LNCaP clone FGC (cell line): ENCODE data around the gene ROCK2.

Experiments used
- DNase-seq: peaks from one replicate; pipeline ENCODE4 v3.0.0-alpha.2; 2011; ENCODE audit warnings: low read depth
- H3K4me3 ChIP-seq: 2 replicates; pipeline ENCODE4 v1.5.1; 2011; ENCODE audit warnings: mild to moderate bottlenecking, low read depth, low read length, control low read depth
- CTCF ChIP-seq: IDR thresholded peaks from 2 replicates; pipeline ENCODE4 v1.5.1; 2012; ENCODE audit warnings: mild to moderate bottlenecking; ENCODE audit not compliant: control insufficient read depth, insufficient read depth; ENCODE audit errors: extremely low read depth

The ROCK2 gene

GRCh38 chr2:11305338-11305737 is 39.1 kb downstream of the ROCK2 start:
- no peak for DNase-seq
- no peak for TF ChIP-seq CTCF
- no peak overlapping the region for H3K4me3 ChIP-seq

- DNase-seq, result no peak
- no peak for TF ChIP-seq CTCF
- H3K4me3 ChIP-seq, result no peak overlapping the region
Observed at GRCh38 chr2:11304476-11304875, 40.0 kb downstream of the ROCK2 start.

GRCh38 chr2:11303290-11304013 is 41.0 kb downstream of the ROCK2 start:
- no peak overlapping the region for H3K4me3 ChIP-seq
- TF ChIP-seq CTCF, result no peak
- DNase-seq, result no peak

- DNase-seq, result no peak
- TF ChIP-seq CTCF, result no peak
- no peak overlapping the region for H3K4me3 ChIP-seq
Observed at GRCh38 chr2:11299439-11299838, 45.0 kb downstream of the ROCK2 start.

- TF ChIP-seq CTCF, result no peak
- no peak overlapping the region for H3K4me3 ChIP-seq
- DNase-seq, result no peak
Observed at GRCh38 chr2:11298592-11298991, 45.8 kb downstream of the ROCK2 start.

GRCh38 chr2:11296401-11296800 is 48.0 kb downstream of the ROCK2 start:
- no peak overlapping the region for H3K4me3 ChIP-seq
- DNase-seq, result no peak
- no peak for TF ChIP-seq CTCF
